IPS-NIHi11 (cell line): ENCODE measurements around the gene FHOD3.
"Not testable (repeated sequence)": the region's sequence is repeated elsewhere in the genome, so short reads cannot be mapped to it uniquely, and the experiment has no call there.

ENCODE experiments used
- DNase-seq: peaks from one replicate; pipeline ENCODE4 v3.0.0; 2012; ENCODE audit warnings: mixed read lengths, low spot score

The FHOD3 gene

DNA sequence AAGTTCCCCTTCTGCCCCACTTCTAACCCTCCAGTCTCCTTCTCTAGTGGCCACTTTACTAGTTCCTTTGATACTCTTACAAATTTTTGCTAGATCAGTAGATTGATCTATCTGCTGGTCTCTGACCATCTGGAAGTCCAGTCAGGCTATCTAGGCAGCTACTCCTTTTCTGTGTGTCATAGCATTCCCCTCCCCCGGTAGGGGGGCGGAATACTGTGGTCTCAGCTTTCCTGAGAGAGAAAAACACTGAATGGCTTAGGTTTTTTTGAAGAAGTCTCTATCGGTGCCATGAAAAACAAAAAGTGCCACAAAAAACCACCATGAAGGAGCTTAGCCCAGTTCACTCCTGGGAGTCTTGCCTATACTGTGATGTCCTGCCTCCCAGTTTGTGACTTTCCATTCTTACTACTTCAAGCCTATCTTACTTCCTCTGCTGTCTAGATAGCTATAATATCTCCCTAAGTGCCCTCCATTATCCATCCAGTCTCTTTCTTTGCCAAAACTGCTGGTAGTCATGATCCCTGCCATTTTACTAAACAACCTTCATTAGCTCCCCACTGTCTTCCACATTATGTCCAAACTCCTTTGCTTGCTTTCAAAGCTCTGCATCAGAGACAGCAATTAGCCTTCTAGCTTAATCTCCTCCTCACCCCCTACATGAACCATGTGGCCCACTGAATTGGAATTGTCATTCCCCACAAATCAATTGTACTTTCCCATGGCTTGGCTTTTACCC lies 501.4 kb downstream of the FHOD3 start:
- peak; percentile 19 for DNase-seq

DNA sequence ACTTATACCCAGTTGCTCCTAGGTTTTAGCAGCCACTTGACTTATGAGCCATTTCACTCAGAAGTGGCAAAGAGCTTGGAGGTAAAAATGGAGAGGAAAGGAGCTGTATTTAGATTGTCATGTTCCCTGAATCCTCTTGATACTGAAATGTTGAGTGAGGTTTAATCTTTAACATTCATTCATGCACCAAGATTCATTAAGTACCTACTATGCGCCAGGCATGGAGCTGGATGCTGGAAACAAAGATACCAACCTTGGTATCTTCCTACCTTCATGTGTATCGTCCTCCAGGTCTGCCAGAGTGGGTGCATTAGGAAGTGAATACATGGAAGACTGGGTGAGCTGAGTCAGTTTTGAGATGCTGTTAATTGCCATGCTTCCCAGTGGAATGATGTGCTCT lies 507.6 kb downstream of the FHOD3 start:
- DNase-seq, result no peak

GRCh38 chr18:36808681-36809080 lies 511.2 kb downstream of the FHOD3 start:
- no peak for DNase-seq

DNA sequence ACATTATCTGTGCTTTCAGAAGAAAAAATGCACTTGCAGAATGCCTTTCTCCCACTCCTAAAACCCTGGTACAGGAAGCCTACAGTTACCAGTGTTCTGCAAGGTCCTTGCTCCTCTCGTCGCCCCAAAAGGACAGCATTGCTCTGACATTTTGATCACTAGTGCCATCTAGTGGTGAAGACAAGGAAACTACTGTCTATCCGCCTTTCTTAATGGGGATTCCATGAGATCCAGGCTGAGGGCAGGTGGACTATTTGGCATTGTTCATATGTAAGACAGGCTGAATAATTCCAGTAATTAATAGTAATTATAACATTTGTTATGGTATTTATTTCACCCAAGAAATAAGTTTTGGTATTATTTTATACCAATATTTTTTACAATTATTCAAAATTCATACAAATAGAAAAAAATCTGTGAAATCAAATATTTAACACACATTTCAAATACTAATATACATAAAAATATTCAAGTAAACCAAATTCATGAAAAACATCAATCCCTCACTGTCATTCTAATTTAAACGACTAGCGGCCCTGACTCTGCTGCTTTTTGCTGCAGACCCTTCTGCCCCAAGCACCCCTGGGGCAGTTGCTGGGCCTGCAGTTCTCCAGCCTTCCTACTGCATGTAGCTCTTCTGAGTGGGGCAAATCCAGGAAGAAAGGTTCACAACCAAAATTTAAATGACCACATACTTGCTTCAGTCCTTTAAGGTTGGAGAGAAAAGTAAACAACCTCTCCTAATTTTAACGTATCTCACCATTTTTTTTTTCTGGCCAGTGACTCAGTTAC lies 512.3 kb downstream of the FHOD3 start:
- peak; percentile 84 for DNase-seq

GRCh38 chr18:36811430-36811829 lies 513.9 kb downstream of the FHOD3 start:
- DNase-seq, result no peak

DNA sequence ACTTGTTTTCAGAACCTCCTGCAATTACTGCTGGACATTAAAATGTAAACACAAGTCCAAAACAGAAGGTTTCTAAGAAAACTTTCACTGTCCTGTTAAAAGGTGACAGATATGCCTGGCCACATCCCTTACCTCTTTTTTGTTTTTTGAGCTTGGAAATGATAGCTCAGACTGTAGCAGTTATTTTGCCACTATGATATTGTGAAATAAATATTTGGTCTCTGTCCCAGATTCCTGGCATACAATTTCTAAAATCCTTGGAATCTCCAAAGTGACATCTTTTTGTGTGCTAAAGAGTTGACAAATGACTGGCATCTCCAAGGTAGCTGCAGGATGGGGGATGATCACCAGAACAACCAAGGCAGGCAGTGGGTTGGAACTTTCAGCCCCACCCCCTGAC lies 514.4 kb downstream of the FHOD3 start:
- DNase-seq, result no peak

DNA sequence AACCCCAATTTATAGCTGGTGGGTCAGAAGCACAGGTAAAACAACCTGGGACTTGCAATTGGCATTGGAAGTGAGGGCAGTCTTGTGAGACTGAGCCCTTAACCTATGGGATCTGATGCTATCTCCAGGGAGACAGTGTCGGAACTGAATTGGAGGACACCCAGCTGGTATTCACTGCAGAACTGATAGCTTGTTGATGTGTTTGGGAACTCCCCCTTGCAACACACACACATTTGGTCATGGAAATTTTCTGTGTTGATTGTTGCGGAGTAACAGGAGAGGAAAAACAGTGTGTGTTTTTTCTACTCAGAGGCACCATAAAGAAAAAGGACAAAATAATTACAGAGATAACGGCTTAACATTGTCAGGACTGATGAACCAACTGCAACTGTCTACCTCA lies 515.2 kb downstream of the FHOD3 start:
- DNase-seq, result no peak

DNA sequence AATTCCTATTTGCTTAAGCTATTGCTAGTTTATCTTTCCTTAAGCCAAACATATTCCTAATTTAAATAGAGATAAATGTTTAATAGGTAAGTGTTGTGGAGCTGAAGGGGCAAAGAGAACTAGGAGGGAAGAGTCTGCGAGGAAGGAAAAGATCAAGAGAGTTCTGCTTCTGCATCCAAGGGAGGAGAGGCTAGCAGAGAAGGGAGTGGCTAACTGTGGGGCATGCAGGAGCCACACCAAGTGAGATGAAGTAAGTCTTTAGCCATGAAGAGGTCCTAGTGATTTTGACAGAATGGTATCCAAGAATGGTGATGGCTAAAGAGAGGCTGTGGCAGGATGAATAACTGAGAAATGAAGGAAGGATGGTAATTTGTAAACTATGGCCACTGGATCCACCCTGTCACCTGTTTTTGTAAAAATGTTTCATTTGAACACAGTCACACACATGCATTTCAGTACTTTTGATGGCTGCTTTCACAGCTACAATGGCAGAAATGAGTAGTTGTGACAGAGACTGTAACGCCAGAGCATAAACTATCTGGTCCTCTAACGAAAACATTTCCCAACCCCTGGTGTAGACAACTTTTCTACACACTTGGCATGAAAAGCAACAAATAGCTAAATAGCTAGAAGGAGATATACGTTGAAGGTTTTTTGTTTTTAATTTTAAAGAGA lies 515.7 kb downstream of the FHOD3 start:
- no peak for DNase-seq

GRCh38 chr18:36813824-36814223 lies 516.3 kb downstream of the FHOD3 start:
- DNase-seq, result no peak

- DNase-seq, result no peak
Observed at GRCh38 chr18:36814994-36815393, 517.5 kb downstream of the FHOD3 start.

DNA sequence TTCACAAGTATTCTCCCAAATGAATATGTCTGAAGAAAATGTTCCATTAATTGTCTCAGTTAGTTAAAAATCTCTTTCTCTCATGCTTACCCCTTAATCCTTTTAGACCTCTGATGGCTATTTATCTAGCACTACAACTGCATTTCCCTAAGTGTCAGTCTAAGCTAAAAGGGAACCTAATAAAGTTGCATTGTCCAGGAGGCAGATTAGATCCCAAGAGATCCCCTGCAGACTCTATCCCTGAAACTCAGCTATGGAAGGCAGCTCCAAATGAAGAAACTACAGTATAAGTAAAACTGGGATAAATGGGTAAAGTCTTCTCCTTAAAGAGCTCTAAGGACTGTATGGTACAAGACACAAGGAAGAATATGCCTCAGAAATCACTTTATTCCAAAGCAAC lies 518.6 kb downstream of the FHOD3 start:
- not testable (repeated sequence) for DNase-seq

DNA sequence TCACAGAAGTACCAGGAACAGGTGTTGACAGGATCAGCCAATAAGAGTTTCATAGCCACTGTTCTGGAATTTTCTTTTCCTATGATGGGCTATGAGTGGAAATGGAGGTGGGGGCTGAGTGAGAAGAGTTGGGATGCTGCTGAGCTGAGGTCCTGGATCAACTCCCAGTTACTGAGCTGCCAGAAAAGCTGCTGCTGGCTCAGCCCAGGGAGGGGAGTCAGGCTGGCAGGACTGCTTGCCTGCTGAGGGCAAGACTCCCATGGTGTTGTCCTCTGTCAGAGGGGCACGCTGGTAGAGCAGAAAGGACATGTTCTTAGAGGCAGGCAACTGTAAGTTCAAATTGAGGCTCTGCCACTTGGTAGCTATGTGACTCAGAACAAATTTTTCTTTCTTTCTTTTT lies 519.5 kb downstream of the FHOD3 start:
- DNase-seq, result no peak

GRCh38 chr18:36818652-36819051 lies 521.1 kb downstream of the FHOD3 start:
- no peak for DNase-seq

- DNase-seq, result no peak
Observed at GRCh38 chr18:36819621-36820020, 522.1 kb downstream of the FHOD3 start.

DNA sequence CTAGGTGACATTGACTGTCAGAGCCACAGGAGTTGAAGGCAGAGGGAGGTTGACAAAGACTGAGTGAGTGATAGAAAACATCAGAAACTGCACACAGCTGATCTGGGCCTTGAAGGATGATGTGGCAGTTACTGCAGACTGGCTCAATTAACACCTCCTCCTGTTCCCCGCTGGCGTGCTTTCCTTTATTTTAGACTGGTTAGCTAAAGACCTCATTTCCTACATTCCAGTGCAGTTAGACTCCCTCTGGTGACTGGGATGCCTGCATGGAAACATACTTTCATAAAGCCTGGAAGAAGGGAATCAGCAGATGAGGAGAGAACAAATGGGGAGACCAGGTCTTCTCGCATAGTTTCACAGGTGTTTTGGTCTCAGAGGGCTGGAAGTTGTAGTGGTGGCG lies 524.2 kb downstream of the FHOD3 start:
- no peak for DNase-seq

- DNase-seq, result no peak
Observed at GRCh38 chr18:36825526-36825925, 528.0 kb downstream of the FHOD3 start.

DNA sequence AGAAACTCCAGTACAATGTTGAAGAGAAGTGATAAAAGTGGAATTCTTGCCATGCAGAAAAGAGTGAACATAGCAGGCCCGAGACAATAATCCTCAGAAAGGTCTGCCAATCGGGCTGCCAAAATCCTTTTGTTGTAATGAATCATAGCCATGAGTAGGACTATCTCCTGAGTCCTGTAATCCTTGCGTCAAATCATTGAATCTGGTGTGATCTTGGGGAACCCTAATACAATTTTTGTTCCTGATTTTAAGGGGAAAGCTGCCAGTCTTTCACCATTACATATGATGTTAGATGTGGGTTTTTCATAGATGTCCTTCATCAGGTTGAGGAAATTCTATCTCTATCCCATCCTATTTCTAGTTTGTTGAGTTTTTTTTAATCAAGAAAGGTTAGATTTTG lies 529.0 kb downstream of the FHOD3 start:
- DNase-seq, result no peak

DNA sequence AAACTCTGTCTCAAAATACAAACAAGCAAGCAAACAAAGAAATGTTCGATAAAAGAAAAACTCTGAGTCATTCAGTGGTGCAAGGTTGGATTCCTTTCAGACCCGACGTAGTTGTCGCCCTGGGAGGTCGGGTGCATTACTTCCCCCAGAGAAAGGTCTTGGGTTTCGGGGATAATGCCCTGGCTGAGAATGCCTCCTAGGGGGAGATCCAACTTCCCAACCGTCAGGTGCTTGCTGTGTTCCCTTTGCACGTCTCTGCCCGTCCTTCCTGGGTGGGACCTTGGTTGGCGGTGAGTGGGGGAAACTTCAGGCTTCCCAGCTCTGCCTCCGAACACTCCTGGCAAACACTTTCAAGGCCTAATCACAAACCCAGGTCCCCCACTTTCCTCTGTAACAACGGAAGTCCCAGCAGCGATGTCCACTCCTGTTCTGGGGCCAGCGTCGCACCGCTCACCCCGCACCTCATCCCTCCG lies 530.7 kb downstream of the FHOD3 start:
- DNase-seq, result peak; percentile 43

DNA sequence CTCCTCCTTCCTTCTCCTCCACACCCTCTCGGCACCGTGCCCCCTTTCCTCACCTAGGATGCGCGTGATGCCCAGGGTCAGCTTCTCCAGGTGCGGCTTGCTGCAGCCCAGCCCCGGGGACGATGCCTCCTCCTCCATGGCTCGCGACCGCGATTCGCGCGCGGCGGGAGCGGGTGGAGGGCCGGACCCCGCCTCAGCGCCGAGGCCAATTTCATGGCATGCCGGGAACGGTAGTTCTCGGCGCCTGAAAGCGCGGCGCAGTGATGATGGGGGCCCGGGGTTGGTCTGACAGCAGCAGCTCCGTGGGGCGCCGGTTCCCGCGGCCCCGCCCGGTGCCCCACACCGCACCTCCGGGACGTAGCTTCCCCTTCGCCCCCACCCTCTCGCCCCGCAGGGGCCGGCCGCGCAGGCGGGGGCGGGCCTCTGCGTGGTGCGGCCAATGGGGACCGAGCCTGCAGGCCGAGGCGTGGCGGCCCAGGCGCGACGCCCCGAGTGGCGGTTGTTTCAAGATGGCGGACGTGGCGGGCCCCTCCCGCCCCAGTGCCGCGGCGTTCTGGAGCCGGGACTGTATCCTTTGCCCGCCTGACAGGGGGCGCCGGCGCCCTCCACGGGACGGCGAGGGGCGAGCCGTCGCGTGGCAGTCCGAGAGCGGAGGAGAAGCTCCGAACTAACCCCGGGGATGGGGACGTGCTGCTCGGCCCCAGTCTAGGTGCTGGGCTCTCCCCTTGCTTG lies 531.3 kb downstream of the FHOD3 start, which contains the start of the genes KIAA1328 and TPGS2:
TSS of gene KIAA1328 (plus strand) at position 498 of the 732 bp plus-strand sequence. CDS start at position 510, 12 bp downstream.
TSS of gene TPGS2 (minus strand) at position 373 of the 732 bp plus-strand sequence. CDS start at position 138, 235 bp downstream.
- DNase-seq, result peak; percentile 94
